IMR-90 (cell line): Measurements from ENCODE around the gene IFNLR1. TPM values are rescaled to one million over a fixed set of nuclear protein-coding genes. Genes with fewer than 3 reads are reported as not detected.

Source experiments
- ATAC-seq: fragments of 200-7000 bp; cut with Tn5 transposase; 2 replicates; pipeline ENCODE4 v1.9.1; 2020; ENCODE audit warnings: low read depth, mild to moderate bottlenecking, moderate library complexity
- BruUV-seq: library from RNA; stranded (reverse); fragments of 400-500 nt; replicated peaks from 2 replicates; lab custom pipeline; 2021; lab: Mats Ljungman, UMichigan
- CTCF ChIA-PET: fragments of 300-600 bp; formaldehyde crosslinking; extraction: SDS; loops from one replicate; lab custom pipeline; 2021; ENCODE audit warnings: antibody characterized with exemption; lab: Yijun Ruan, JAX
- POLR2A ChIA-PET: fragments of 300-600 bp; sonication (Branson Sonifier 250); formaldehyde crosslinking; loops from one replicate; lab custom pipeline; 2022; ENCODE audit warnings: antibody characterized with exemption; ENCODE audit not compliant: unreplicated experiment; lab: Charles Lee
- DNase-seq: peaks from one replicate; pipeline ENCODE4 v3.0.0; 2013
- H2AFZ ChIP-seq: replicated peaks from 2 replicates; pipeline ENCODE3; 2013; ENCODE audit warnings: low read length, mild to moderate bottlenecking; ENCODE audit not compliant: poor library complexity
- H2AK5ac ChIP-seq: 2 replicates; pipeline ENCODE4 v1.6.1; 2013; ENCODE audit warnings: low read depth, low read length, inconsistent platforms
- H2AK9ac ChIP-seq: replicated peaks from 2 replicates; pipeline ENCODE3; 2013; ENCODE audit warnings: mild to moderate bottlenecking, low read depth, low read length, moderate library complexity; ENCODE audit not compliant: poor library complexity
- H2BK120ac ChIP-seq: 2 replicates; pipeline ENCODE4 v1.6.1; 2013; ENCODE audit warnings: low read depth, low read length, inconsistent platforms
- H2BK15ac ChIP-seq: 3 replicates; pipeline ENCODE4 v1.6.1; 2013; ENCODE audit warnings: low read depth, low read length, inconsistent platforms
- H2BK20ac ChIP-seq: 2 replicates; pipeline ENCODE4 v1.6.1; 2013; ENCODE audit warnings: low read depth, mild to moderate bottlenecking, inconsistent platforms, low read length, moderate library complexity
- H2BK5ac ChIP-seq: 2 replicates; pipeline ENCODE4 v1.6.1; 2013; ENCODE audit warnings: mild to moderate bottlenecking, low read depth, low read length, inconsistent platforms; ENCODE audit not compliant: poor library complexity, severe bottlenecking
- H3K14ac ChIP-seq: replicated peaks from 2 replicates; pipeline ENCODE4 v1.6.1; 2013; ENCODE audit warnings: low read depth, low read length, inconsistent platforms
- H3K18ac ChIP-seq: 2 replicates; pipeline ENCODE4 v1.6.1; 2013; ENCODE audit warnings: low read depth, low read length, control low read depth
- H3K23ac ChIP-seq: 2 replicates; pipeline ENCODE4 v1.6.1; 2013; ENCODE audit warnings: low read depth, low read length, inconsistent platforms
- H3K27ac ChIP-seq: 2 replicates; pipeline ENCODE4 v1.5.1; 2013; ENCODE audit warnings: mild to moderate bottlenecking, control low read depth, low read length; ENCODE audit not compliant: insufficient read depth
- H3K27me3 ChIP-seq: 2 replicates; pipeline ENCODE4 v1.6.1; 2013; ENCODE audit warnings: low read length; ENCODE audit not compliant: control insufficient read depth, insufficient read depth
- H3K36me3 ChIP-seq: 2 replicates; pipeline ENCODE4 v1.6.1; 2013; ENCODE audit warnings: low read length, mixed read lengths; ENCODE audit not compliant: control insufficient read depth, insufficient read depth
- H3K4ac ChIP-seq: 2 replicates; pipeline ENCODE4 v1.6.1; 2013; ENCODE audit warnings: low read depth, low read length, inconsistent platforms
- H3K4me1 ChIP-seq: 2 replicates; pipeline ENCODE4 v1.6.1; 2013; ENCODE audit warnings: low read length, mixed read lengths; ENCODE audit not compliant: control insufficient read depth, insufficient read depth
- H3K4me2 ChIP-seq: 2 replicates; pipeline ENCODE4 v1.6.1; 2013; ENCODE audit warnings: low read depth, mild to moderate bottlenecking, control low read depth, low read length, moderate library complexity
- H3K4me3 ChIP-seq: 2 replicates; pipeline ENCODE4 v1.5.1; 2013; ENCODE audit warnings: low read depth, mild to moderate bottlenecking, control low read depth, low read length, moderate library complexity; ENCODE audit not compliant: insufficient read depth
- H3K56ac ChIP-seq: 2 replicates; pipeline ENCODE4 v1.6.1; 2013; ENCODE audit warnings: low read length, inconsistent platforms; ENCODE audit not compliant: insufficient read depth; ENCODE audit errors: extremely low read depth
- H3K79me1 ChIP-seq, 2 experiments: 2 replicates each; pipeline ENCODE4 v1.6.1; 2013; ENCODE audit warnings: low read length in 2 of 2, inconsistent platforms in 1 of 2, low read depth in 1 of 2
- H3K9ac ChIP-seq: 2 replicates; pipeline ENCODE4 v1.6.1; 2013; ENCODE audit warnings: low read depth, low read length, control low read depth
- H3K9me1 ChIP-seq: 2 replicates; pipeline ENCODE4 v1.6.1; 2013; ENCODE audit warnings: low read length, inconsistent platforms; ENCODE audit not compliant: insufficient read depth
- H3K9me3 ChIP-seq: 2 replicates; pipeline ENCODE4 v1.6.1; 2013; ENCODE audit warnings: low read length; ENCODE audit not compliant: control insufficient read depth, insufficient read depth
- H4K20me1 ChIP-seq: 2 replicates; pipeline ENCODE4 v1.6.1; 2013; ENCODE audit warnings: low read length, inconsistent platforms; ENCODE audit not compliant: insufficient read depth
- H4K5ac ChIP-seq: 2 replicates; pipeline ENCODE4 v1.6.1; 2013; ENCODE audit warnings: mild to moderate bottlenecking, low read depth, low read length, control low read depth
- H4K8ac ChIP-seq, 2 experiments: 2 replicates each; pipeline ENCODE4 v1.6.1; 2013; ENCODE audit warnings: low read depth in 2 of 2, low read length in 2 of 2, control low read depth in 1 of 2, inconsistent platforms in 1 of 2
- H4K91ac ChIP-seq: 2 replicates; pipeline ENCODE4 v1.6.1; 2013; ENCODE audit warnings: low read depth, low read length, inconsistent platforms; ENCODE audit not compliant: insufficient read depth
- BHLHE40 ChIP-seq: fragments of 150-350 bp; IDR thresholded peaks from 2 replicates; pipeline ENCODE4 v1.6.1; 2016; ENCODE audit warnings: mild to moderate bottlenecking, low read depth, low read length
- CHD1 ChIP-seq: IDR thresholded peaks from 2 replicates; pipeline ENCODE4 v1.6.1; 2012; ENCODE audit warnings: low read depth, low read length, improper control_type of control experiment
- MAFK ChIP-seq: IDR thresholded peaks from 2 replicates; pipeline ENCODE4 v1.6.1; 2012; ENCODE audit warnings: low read depth, low read length, improper control_type of control experiment
- RAD21 ChIP-seq: IDR thresholded peaks from 2 replicates; pipeline ENCODE4 v1.6.1; 2012; ENCODE audit warnings: low read length, improper control_type of control experiment
- WGBS, 2 experiments: methylation state at CpG; one replicate each; pipeline versions ENCODE4 v1.1.5 to v1.1.7; 2013; ENCODE audit warnings: missing lambda C conversion rate in 2 of 2; ENCODE audit not compliant: insufficient read length in 1 of 2; ENCODE audit errors: extremely low coverage in 2 of 2; 5-methylcytosine and 5-hydroxymethylcytosine counted together
- dilution Hi-C: fragments of 300-500 bp; cut with HindIII; formaldehyde crosslinking; loops from one replicate; pipeline ENCODE4 v1.14.3; 2018; ENCODE audit warnings: low sequenced_read_pairs; ENCODE audit not compliant: unreplicated experiment
- in situ Hi-C: fragments of 300-500 bp; cut with MboI; formaldehyde crosslinking; loops from 3 replicates; pipeline ENCODE4 v1.14.3; 2019; ENCODE audit warnings: low sequenced_read_pairs, inconsistent platforms, mixed read lengths
- intact Hi-C: fragments of 100-400 bp; cut with micrococcal nuclease; formaldehyde crosslinking; loops from 2 replicates; pipeline ENCODE4 v1.10.0; 2022
- polyA plus RNA-seq, 3 experiments: library from polyadenylated mRNA; depleted of rRNA; stranded (reverse); fragments of >200 nt; gene quantifications; 2 replicates each; pipeline ENCODE4 v1.2.3, GENCODE V29; 2012; ENCODE audit warnings: low replicate concordance in 1 of 3
- total RNA-seq: library from RNA; depleted of rRNA; stranded (reverse); fragments of >200 nt; gene quantifications from 2 replicates; pipeline ENCODE4 v1.2.3, GENCODE V29; 2012
- TF ChIP-seq, protein P1 (sequence below): conservative IDR thresholded peaks from 2 replicates; pipeline ENCODE4 v1.5.1; 2012; ENCODE audit warnings: mild to moderate bottlenecking, low read depth, low read length, improper control_type of control experiment

Gene IFNLR1
- total and polyA plus RNA-seq, 2 of the 4 experiments (the other 2 are of a cell fraction) = not detected

DNA sequence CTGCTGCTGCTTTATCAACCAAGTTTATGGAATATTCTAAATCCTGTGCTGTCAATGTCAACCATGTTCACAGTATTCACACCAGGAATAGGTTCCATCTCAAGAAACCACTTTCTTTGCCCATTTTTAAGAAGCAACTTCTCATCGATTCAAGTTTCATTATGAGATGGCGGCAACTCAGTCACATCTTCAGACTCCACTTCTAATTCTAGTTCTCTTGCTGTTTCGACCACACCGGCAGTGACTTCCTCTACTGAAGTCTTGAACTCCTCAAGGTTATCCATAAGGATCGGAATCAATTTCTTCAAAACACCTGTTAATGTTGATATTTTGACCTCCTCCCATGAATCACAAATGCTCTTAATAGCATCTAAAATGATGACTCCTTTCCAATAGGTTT is 39.7 kb upstream of the IFNLR1 start:
- Histone ChIP-seq H3K4me2 (no peak overlapping the region), H2BK120ac (no peak overlapping the region), H3K56ac (no peak overlapping the region), H3K9ac (no peak overlapping the region), H3K36me3 (no peaks in the 10 kb centered on the region), H2AK5ac (no peak overlapping the region), H4K20me1 (no peaks in the 10 kb centered on the region), H3K14ac (no peak overlapping the region), H3K23ac (no peak overlapping the region), H3K18ac (no peak overlapping the region), H3K9me3 (no peaks in the 10 kb centered on the region), H2AK9ac (no peak overlapping the region), H4K91ac (no peak overlapping the region), H3K9me1 (no peaks in the 10 kb centered on the region), H3K27ac (no peak overlapping the region), H2AFZ (no peak overlapping the region), H4K8ac (no peak overlapping the region), H3K27me3 (peaks cover 45% of the 10 kb centered on the region), H2BK15ac (no peak overlapping the region), H3K4me3 (no peak overlapping the region), H4K5ac (no peak overlapping the region), H3K4ac (no peak overlapping the region), H2BK20ac (no peak overlapping the region), H3K79me1 (no peaks in the 10 kb centered on the region), H3K4me1 (no peaks in the 10 kb centered on the region), H2BK5ac (no peak overlapping the region)
- POLR2A ChIA-PET = no interaction called here
- ATAC-seq (no peak), DNase-seq (no peak)
- dilution Hi-C loops (no loop called here), in situ Hi-C loops (no loop called here), intact Hi-C loops (no loop called here)
- TF ChIP-seq MAFK = no peak
- no peak for TF ChIP-seq RAD21
- TF ChIP-seq, protein P1, sequence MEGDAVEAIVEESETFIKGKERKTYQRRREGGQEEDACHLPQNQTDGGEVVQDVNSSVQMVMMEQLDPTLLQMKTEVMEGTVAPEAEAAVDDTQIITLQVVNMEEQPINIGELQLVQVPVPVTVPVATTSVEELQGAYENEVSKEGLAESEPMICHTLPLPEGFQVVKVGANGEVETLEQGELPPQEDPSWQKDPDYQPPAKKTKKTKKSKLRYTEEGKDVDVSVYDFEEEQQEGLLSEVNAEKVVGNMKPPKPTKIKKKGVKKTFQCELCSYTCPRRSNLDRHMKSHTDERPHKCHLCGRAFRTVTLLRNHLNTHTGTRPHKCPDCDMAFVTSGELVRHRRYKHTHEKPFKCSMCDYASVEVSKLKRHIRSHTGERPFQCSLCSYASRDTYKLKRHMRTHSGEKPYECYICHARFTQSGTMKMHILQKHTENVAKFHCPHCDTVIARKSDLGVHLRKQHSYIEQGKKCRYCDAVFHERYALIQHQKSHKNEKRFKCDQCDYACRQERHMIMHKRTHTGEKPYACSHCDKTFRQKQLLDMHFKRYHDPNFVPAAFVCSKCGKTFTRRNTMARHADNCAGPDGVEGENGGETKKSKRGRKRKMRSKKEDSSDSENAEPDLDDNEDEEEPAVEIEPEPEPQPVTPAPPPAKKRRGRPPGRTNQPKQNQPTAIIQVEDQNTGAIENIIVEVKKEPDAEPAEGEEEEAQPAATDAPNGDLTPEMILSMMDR = no peak
- no peak for TF ChIP-seq BHLHE40
- TF ChIP-seq CHD1 = no peak
- BruUV-seq = no TSS peak
- 92% methylated on average over 5 of the region's 5 CpGs; no CpG with 5 or more reads in 1 of the 2 experiments for WGBS, 2 experiments
- CTCF ChIA-PET = interaction anchor here (0.8 kb wide), 1 partner anchor 166 kb away, joined by 4 read pairs; no protein-coding TSS in a partner anchor
